HepG2 (cell line): ENCODE results near the gene SOCS3.

Experiments used
- CEBPG ChIP-seq: IDR thresholded peaks from 2 replicates; pipeline ENCODE4 v1.6.1; 2016
- CTCF ChIP-seq: sonication (generic); formaldehyde crosslinking; IDR thresholded peaks from 2 replicates; pipeline ENCODE4 v1.5.0; 2020; ENCODE audit warnings: mild to moderate bottlenecking, missing genetic modification reagents, moderate library complexity
- EZH2 ChIP-seq: conservative IDR thresholded peaks from 2 replicates; pipeline ENCODE4 v1.6.1; 2012; ENCODE audit warnings: mild to moderate bottlenecking, low read depth, low read length, moderate library complexity
- HDAC2 ChIP-seq: sonication (generic); formaldehyde crosslinking; IDR thresholded peaks from 2 replicates; pipeline ENCODE4 v1.4.0; 2020; ENCODE audit warnings: missing genetic modification reagents
- KAT7 ChIP-seq: IDR thresholded peaks from 2 replicates; pipeline ENCODE4 v1.6.1; 2018; ENCODE audit warnings: borderline replicate concordance, missing compliant biosample characterization
- MLXIP ChIP-seq: sonication (generic); formaldehyde crosslinking; IDR thresholded peaks from 2 replicates; pipeline ENCODE4 v1.9.0; 2021; ENCODE audit warnings: missing genetic modification reagents, borderline replicate concordance
- POLR2A ChIP-seq, 2 experiments: IDR thresholded peaks; 2 replicates each; pipeline ENCODE4 v1.6.1; 2011; ENCODE audit warnings: low read depth in 2 of 2, low read length in 2 of 2, mild to moderate bottlenecking in 1 of 2, moderate library complexity in 1 of 2; ENCODE audit not compliant: insufficient read depth in 1 of 2
- SAP130 ChIP-seq: IDR thresholded peaks from 2 replicates; pipeline ENCODE4 v1.6.1; 2016; ENCODE audit warnings: low read depth
- ZBTB33 ChIP-seq: sonication (generic); formaldehyde crosslinking; IDR thresholded peaks from 2 replicates; pipeline ENCODE4 v1.4.0; 2020; ENCODE audit warnings: missing genetic modification reagents
- ZNF207 ChIP-seq: fragments of 450-650 bp; IDR thresholded peaks from 2 replicates; pipeline ENCODE4 v1.6.1; 2016; ENCODE audit warnings: antibody characterized with exemption, borderline replicate concordance
- ZNF407 ChIP-seq: sonication (generic); formaldehyde crosslinking; IDR thresholded peaks from one replicate; pipeline ENCODE4 v1.5.1; 2020; ENCODE audit warnings: mild to moderate bottlenecking, missing genetic modification reagents; ENCODE audit errors: not compliant biosample characterization

GRCh38 chr17:78314683-78315354 lies 45.1 kb downstream of the SOCS3 start:
- TF ChIP-seq SAP130 = no peak
- no peak for TF ChIP-seq ZNF407
- TF ChIP-seq EZH2 = no peak
- TF ChIP-seq HDAC2 (CRISPR knock-in tag) = no peak
- no peak for TF ChIP-seq MLXIP (CRISPR knock-in tag)
- no peak for TF ChIP-seq CTCF
- TF ChIP-seq KAT7 (CRISPR knock-in tag) = no peak
- no peak for TF ChIP-seq ZNF207
- no peak for TF ChIP-seq ZBTB33 (CRISPR knock-in tag)
- no peak for TF ChIP-seq CEBPG (CRISPR knock-in tag)
- TF ChIP-seq POLR2A (IDR thresholded peaks at IDR 0.05; ENCODE audit: insufficient read depth in 1 of 2, low read depth in 2 of 2, low read length in 2 of 2) = no peak
